ENCODE data around the gene TP53RK.

TP53RK gene

DNA sequence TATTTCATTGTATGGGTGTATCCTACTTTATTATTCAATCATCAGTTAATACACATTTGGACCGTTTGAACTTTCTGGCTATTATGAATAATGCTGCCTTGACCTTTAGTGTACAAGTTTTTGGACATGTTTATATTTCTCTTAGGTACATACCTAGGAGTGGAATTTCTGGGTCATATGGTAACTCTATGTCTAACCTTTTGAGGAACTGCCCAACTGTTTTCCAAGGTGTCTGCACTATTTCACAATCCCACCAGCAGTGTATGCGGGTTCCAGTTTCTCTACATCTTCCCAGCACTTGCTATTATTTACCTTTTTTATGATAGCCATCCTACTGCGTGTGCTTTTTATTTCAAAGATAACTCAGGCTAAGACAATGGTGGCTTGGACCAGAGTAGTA, 23.6 kb downstream of the TP53RK start:
- H3K27ac Mint-ChIP-seq, result no peak overlapping the region
- no peak for ATAC-seq
- H3K4me1 Mint-ChIP-seq, result no peaks in the 10 kb centered on the region
- DNase-seq (ENCODE audit: low spot score in 2 of 2), result no peak
- H3K9me3 Mint-ChIP-seq, result peaks cover 1% of the 10 kb centered on the region
- H3K36me3 Mint-ChIP-seq, result no peaks in the 10 kb centered on the region
- H3K4me3 Mint-ChIP-seq, result no peak overlapping the region

GRCh38 chr20:46663531-46663930, 25.7 kb downstream of the TP53RK start:
- Mint-ChIP-seq H3K4me1 (no peaks in the 10 kb centered on the region), H3K36me3 (no peaks in the 10 kb centered on the region), H3K27ac (no peak overlapping the region), H3K9me3 (no peaks in the 10 kb centered on the region), H3K4me3 (no peak overlapping the region)
- ATAC-seq (no peak), DNase-seq (ENCODE audit: low spot score in 2 of 2) (no peak)

DNA sequence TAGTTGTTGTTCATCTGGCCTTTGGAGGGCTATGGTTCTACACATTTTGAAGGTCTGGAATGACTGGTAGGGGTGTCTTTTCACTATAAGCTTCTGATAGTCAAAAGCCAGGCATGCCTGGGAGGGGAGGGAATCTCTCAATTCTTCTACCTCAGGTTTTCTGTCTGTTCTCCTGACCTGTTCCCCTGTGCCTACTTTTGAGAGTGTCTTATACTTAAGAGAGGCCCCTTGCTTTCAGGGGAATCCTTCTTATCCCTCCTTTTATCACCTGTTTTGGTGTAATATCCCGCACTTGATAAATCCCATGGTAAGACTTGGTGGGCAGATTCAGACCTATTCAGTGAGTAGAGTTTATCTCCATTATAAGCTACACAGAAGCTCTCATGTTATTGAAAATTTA, 27.6 kb downstream of the TP53RK start:
- Mint-ChIP-seq H3K36me3 (no peaks in the 10 kb centered on the region), H3K27ac (no peak overlapping the region), H3K4me1 (no peaks in the 10 kb centered on the region), H3K4me3 (no peak overlapping the region), H3K9me3 (no peaks in the 10 kb centered on the region)
- ATAC-seq, result no peak
- DNase-seq (ENCODE audit: low spot score in 2 of 2), result no peak

GRCh38 chr20:46660487-46660886, 28.8 kb downstream of the TP53RK start:
- no peaks in the 10 kb centered on the region for H3K9me3 Mint-ChIP-seq
- H3K27ac Mint-ChIP-seq, result no peak overlapping the region
- ATAC-seq (no peak), DNase-seq (ENCODE audit: low spot score in 2 of 2) (no peak)
- H3K4me1 Mint-ChIP-seq, result no peaks in the 10 kb centered on the region
- no peak overlapping the region for H3K4me3 Mint-ChIP-seq
- no peaks in the 10 kb centered on the region for H3K36me3 Mint-ChIP-seq

DNA sequence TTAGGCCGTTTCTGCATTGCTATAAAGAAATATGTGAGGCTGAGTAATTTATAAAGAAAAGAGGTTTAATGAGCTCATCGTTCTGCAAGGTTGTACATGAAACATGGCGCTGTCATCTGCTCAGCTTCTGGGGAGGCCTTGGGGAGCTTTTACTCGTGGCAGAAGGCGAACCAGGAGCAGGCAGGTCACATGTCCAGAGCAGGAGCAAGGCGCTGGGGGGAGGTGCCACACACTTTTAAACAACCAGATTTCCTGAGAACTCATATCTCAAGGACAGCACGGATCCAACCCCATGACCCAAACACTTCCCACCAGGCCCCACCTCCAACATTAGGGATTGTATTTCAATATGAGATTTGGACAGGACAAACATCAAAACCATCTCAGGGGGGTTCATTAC, 31.6 kb downstream of the TP53RK start:
- H3K36me3 Mint-ChIP-seq, result no peaks in the 10 kb centered on the region
- H3K4me1 Mint-ChIP-seq, result peaks cover 6% of the 10 kb centered on the region
- H3K4me3 Mint-ChIP-seq, result no peak overlapping the region
- DNase-seq (ENCODE audit: low spot score in 2 of 2) (no peak), ATAC-seq (no peak)
- H3K27ac Mint-ChIP-seq, result no peak overlapping the region
- H3K9me3 Mint-ChIP-seq, result no peaks in the 10 kb centered on the region

GRCh38 chr20:46657137-46657536, 32.1 kb downstream of the TP53RK start:
- Mint-ChIP-seq H3K27ac (no peak overlapping the region), H3K9me3 (no peaks in the 10 kb centered on the region), H3K4me3 (no peak overlapping the region), H3K36me3 (no peaks in the 10 kb centered on the region), H3K4me1 (peaks cover 6% of the 10 kb centered on the region)
- ATAC-seq, result no peak
- DNase-seq (ENCODE audit: low spot score in 2 of 2), result no peak

- peaks cover 11% of the 10 kb centered on the region for H3K4me1 Mint-ChIP-seq
- H3K27ac Mint-ChIP-seq, result no peak overlapping the region
Observed at GRCh38 chr20:46652699-46653098, 36.5 kb downstream of the TP53RK start.

DNA sequence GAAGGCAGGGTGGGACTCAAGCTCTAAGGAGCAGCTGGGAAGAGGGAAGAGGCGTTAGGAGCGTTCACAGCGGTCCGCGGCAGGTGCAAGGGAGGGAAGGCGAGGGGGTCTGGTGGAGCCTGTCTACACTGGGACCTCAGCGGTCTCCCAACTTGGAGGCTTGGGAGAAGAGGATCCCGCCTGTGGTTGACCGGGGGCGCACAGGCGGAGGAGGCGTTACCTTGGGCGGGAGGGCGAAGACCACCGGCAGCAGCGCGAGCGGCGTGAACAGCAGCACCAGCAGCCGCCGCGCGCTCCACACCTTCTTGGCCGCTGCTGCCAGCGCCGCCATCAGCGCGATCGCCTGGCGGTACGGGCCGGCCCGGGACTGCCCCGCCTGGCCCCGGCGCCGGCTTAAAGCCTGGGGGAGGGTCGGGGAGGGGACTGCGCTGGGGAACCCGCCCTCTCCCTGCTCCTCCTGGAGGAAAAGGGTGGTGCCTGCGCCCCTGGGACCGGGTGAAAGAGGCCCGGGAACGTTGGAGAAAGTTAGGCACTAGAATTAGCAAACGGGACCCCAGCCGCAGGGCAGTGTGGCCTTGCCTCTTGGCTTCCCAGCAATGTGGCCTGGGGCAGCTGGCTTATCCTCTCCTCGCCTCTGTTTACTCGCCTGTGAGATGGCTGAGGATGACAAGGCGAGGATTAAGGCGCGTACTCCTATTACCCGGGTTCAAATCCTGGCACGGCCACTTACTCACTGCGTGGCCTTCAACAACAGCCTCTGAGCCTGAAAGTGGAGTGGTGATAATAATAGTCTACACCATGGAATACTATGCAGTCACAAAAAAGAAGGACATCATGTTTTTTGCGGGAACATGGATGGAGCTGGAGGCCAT, 37.9 kb downstream of the TP53RK start, which contains the start of gene SLC13A3:
SLC13A3 (minus strand) TSS at position 369 of the 872 bp plus-strand sequence; CDS start at position 331, 38 bp downstream.
- Mint-ChIP-seq H3K27ac (no peak within 1 kb of the TSS), H3K4me3 (no peak within 1 kb of the TSS), H3K36me3 (no peaks in the 10 kb centered on the region), H3K9me3 (no peaks in the 10 kb centered on the region), H3K4me1 (peaks cover 11% of the 10 kb centered on the region)
- DNase-seq (ENCODE audit: low spot score in 2 of 2), result peak in 1 of 2 donors; percentile 22
- ATAC-seq, result no peak

More at GRCh38 chr20:46652699-46653098, 36.5 kb downstream of the TP53RK start:
- ATAC-seq (no peak), DNase-seq (ENCODE audit: low spot score in 2 of 2) (no peak)
- H3K9me3 Mint-ChIP-seq, result no peaks in the 10 kb centered on the region
- no peaks in the 10 kb centered on the region for H3K36me3 Mint-ChIP-seq
- H3K4me3 Mint-ChIP-seq, result no peak overlapping the region

DNA sequence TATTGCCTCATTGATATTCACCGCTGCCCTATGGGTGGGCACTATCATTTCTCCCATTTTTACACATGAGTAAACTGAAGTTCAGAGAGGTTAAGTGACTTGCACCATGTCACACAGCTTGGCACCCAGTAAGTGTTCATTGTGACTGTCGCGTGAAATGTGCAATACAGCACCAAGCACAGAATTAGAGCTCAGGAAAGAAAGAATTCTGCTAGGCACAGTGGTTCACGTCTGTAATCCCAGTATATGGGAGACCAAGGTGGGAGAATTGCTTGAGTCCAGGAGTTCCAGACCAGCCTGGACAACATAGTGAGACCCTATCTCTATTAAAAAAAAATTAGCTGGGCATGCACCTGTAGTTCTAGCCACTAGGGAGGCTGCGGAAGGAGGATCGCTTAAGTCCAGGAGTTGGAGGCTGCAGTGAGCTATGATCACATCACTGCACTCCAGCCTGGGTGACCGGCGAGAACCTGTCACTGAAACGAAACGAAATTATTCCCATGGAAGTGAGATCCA, 38.6 kb downstream of the TP53RK start:
- H3K27ac Mint-ChIP-seq, result no peak overlapping the region
- H3K36me3 Mint-ChIP-seq, result no peaks in the 10 kb centered on the region
- H3K4me1 Mint-ChIP-seq, result peaks cover 11% of the 10 kb centered on the region
- DNase-seq (ENCODE audit: low spot score in 2 of 2) (no peak), ATAC-seq (no peak)
- no peak overlapping the region for H3K4me3 Mint-ChIP-seq
- H3K9me3 Mint-ChIP-seq, result no peaks in the 10 kb centered on the region

DNA sequence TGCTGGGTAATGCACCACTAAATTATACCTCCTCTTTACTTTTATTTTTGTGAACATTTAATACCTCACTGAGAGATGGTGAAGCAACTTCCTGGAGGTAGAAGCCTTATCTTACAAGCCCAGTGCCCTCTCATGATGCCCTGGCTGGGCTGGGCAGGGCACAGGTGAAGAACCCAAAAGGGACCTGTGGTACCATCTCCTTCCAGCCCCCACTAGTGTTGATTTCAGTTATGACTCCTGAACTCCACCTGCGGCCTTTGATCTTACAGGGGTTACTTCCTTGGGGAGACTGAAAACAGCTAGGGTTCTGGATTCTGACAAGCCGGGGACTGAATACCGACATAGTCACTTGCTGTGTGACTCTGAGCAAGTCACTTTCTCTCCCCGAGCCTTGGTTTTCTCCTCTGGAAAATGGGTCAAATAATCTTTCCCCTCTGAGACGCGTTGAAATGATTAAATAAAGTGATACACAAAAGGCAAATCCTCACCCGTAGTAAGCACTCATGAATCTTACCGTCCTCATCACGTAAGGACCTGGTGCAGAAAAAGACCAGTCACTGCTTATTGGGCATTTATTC, 39.2 kb downstream of the TP53RK start:
- H3K4me1 Mint-ChIP-seq, result peaks cover 11% of the 10 kb centered on the region
- no peaks in the 10 kb centered on the region for H3K9me3 Mint-ChIP-seq
- no peaks in the 10 kb centered on the region for H3K36me3 Mint-ChIP-seq
- no peak overlapping the region for H3K27ac Mint-ChIP-seq
- no peak overlapping the region for H3K4me3 Mint-ChIP-seq
- ATAC-seq (no peak), DNase-seq (ENCODE audit: low spot score in 2 of 2) (no peak)

- ATAC-seq (no peak), DNase-seq (ENCODE audit: low spot score in 2 of 2) (no peak)
- Mint-ChIP-seq H3K36me3 (no peaks in the 10 kb centered on the region), H3K4me1 (peaks cover 11% of the 10 kb centered on the region), H3K4me3 (no peak overlapping the region), H3K27ac (no peak overlapping the region), H3K9me3 (no peaks in the 10 kb centered on the region)
Observed at GRCh38 chr20:46649650-46649949, 39.6 kb downstream of the TP53RK start.

- no peaks in the 10 kb centered on the region for H3K9me3 Mint-ChIP-seq
- DNase-seq (ENCODE audit: low spot score in 2 of 2) (no peak), ATAC-seq (no peak)
- H3K4me1 Mint-ChIP-seq, result peaks cover 11% of the 10 kb centered on the region
- H3K4me3 Mint-ChIP-seq, result no peak overlapping the region
- H3K27ac Mint-ChIP-seq, result no peak overlapping the region
- no peaks in the 10 kb centered on the region for H3K36me3 Mint-ChIP-seq
Observed at GRCh38 chr20:46648903-46649649, 40.2 kb downstream of the TP53RK start.

- Mint-ChIP-seq H3K27ac (no peak overlapping the region), H3K4me3 (no peak overlapping the region), H3K4me1 (peaks cover 5% of the 10 kb centered on the region), H3K9me3 (no peaks in the 10 kb centered on the region), H3K36me3 (no peaks in the 10 kb centered on the region)
- ATAC-seq, result no peak
- DNase-seq (ENCODE audit: low spot score in 2 of 2), result no peak
Observed at GRCh38 chr20:46647469-46647868, 41.8 kb downstream of the TP53RK start.

DNA sequence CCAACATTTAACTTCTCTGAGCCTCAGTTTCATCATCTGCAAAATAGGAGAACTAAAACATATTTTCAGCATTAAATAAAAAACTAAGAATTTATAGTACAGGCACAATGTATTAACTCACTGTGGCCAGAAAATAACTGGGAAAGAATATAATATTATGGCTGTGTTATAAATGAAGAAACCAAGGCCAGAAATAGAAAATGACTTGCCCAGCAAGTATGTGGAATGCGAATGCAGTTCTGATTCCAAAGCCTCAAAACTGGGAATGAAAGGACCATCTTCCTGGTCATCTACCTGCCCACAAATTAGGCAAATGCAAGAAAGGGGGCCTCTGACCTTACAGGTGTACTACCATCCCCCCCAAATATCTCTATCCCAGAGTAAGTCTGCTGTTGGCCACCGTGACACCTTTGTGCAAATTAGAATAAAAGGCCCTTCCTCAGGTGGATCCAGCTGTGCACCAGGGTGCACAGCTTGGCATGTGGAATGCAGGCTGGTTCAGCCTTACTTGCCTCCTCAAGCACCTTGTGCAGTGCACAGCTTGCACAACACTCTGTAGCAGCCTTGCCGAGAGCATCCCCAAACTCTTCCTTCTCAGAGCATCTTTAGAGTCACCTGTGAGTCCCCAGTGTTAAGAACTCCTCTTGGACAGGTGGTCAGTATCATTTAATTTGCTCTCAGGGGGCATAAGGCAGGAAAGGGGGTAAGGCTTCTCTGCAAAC, 42.4 kb downstream of the TP53RK start:
- H3K9me3 Mint-ChIP-seq, result no peaks in the 10 kb centered on the region
- peaks cover 5% of the 10 kb centered on the region for H3K4me1 Mint-ChIP-seq
- no peak for DNase-seq (ENCODE audit: low spot score in 2 of 2)
- no peak for ATAC-seq
- H3K36me3 Mint-ChIP-seq, result no peaks in the 10 kb centered on the region
- no peak overlapping the region for H3K4me3 Mint-ChIP-seq
- H3K27ac Mint-ChIP-seq, result no peak overlapping the region

GRCh38 chr20:46646122-46646521, 43.1 kb downstream of the TP53RK start:
- Mint-ChIP-seq H3K27ac (no peak overlapping the region), H3K4me3 (no peak overlapping the region), H3K36me3 (no peaks in the 10 kb centered on the region), H3K4me1 (peaks cover 5% of the 10 kb centered on the region), H3K9me3 (no peaks in the 10 kb centered on the region)
- DNase-seq (ENCODE audit: low spot score in 2 of 2) (no peak), ATAC-seq (no peak)

Measured in stimulated activated effector memory CD8-positive, alpha-beta T cell treated with anti-CD3 and anti-CD28 coated beads, Interleukin-12 subunit alpha, Interleukin-12 subunit beta, amount 100 ng/mL, for 72 hours (primary cell).